Iris pigment epithelial cell (primary cell): ENCODE data around the gene GHDC.
"Not testable (repeated sequence)": the region's sequence is repeated elsewhere in the genome, so short reads cannot be mapped to it uniquely, and the experiment has no call there.

Experiments used
- DNase-seq: peaks from one replicate; pipeline ENCODE4 v3.0.0-alpha.2; 2011; ENCODE audit warnings: low read depth

The GHDC gene

GRCh38 chr17:42202696-42203095 is 8.4 kb upstream of the GHDC start:
- DNase-seq, result peak; percentile 72

- no peak for DNase-seq
These were observed 7.9 kb upstream of the GHDC start for GRCh38 chr17:42202159-42202558.

DNA sequence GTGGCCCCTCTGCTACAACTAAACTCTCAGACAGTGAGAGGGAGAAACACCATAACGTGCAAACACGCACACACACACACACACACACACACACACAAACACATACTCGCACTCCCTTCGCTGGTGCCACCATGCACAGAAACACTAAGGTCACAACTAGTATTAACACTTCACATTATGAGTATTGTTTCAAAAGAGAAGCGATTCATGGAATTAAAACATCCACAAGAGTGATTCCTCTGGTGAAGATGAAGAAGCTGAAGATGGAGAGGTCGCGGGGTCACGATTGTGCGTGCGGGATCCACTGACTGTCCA is 7.1 kb upstream of the GHDC start:
- DNase-seq, result no peak

- no peak for DNase-seq
These were observed 6.6 kb upstream of the GHDC start for GRCh38 chr17:42200706-42201457.

DNA sequence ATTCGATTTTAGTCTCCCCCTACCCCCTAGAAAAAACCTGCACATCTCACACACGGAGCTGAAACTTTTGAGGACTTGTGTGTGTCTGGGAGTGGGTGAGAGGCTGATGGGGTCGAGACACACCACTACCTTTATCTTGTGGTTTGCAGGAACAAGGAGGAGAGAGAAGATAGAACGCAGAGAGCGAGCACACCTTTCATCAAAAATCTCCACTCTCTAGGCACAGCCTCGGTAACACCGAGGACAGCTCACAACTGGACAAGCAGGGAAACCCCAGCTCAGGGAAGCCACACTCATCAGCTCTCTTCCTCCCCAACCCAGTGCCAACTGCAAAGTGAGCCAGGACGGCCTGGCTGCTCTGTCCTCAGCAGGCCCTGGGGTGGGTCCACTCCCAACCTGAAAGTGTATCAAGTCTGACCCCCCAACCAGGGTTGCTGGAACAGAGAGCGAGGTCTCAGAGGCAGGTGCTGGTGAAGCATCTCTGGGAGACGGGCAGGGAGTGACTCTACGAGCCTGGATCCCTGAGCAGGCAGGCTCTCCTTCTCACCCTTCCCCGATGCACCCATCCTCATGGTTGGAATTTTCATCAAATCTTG is 5.2 kb upstream of the GHDC start:
- DNase-seq, result no peak

DNA sequence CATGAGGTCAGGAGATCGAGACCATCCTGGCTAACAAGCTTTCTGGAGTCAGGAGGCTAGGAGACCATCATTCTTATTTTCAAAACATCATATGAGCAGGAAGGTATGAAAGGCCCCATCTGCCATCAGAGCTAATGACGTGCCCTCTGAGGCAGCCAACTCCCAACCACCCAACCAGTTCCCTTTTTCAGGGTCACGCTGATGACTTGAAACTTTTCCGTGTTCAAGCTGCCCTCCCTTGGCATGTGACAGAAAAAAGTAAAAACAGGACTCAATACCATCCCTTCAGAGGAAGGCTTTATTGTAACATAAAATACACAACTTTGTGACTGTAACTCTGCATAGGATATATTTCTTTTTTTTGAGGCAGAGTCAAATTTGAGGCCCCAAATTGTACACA is 4.6 kb upstream of the GHDC start:
- DNase-seq, result no peak

- no peak for DNase-seq
These were observed 3.4 kb upstream of the GHDC start for GRCh38 chr17:42197564-42198156.

GRCh38 chr17:42193216-42193968 is 902 bp downstream of the GHDC start:
- no peak for DNase-seq

DNA sequence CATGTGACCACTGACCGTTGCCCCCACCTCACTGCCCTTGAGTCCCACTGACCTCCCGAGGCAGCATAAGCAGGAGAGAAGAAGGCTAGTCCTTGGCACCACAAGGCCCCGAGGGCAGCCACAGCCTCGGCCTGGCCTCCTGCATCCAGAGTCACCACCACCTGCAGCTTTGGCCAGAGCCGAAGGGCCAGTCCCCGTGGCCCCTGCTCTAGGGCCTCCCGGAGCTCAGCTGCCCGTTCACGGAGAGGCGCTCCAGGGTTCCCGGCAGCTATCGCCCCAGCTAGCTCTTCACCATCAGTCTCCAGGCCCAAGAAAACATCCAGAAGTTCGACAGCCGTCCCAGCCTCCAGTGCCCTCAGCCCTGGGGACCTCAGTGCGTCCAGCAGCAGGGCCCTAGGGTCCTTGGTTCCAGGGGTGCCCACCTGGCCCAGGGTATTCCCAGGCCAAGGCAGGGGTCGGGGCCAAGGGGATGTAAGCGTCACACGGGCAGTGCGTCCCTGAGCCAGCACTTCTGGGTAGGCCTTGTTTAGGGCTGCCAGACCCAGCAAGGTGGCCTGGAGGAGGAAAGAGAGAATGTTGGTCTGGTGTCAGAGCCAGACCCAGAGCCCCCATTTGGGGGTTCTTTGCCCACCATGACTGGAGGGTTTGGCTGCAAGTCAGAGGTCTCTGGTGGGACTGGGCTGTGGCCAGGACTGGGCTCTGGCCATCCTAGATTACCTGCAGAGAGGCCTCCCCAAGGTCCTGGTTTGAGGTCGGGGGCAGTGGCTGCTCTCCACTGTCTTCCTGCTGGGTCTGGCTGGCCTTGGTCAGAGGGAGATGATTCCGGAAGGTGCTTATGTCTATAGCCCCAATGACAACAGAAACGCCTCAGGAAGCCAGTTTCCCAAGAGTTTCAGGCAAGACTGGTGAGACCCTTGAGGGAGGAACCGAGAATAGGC is 1.8 kb downstream of the GHDC start:
- no peak for DNase-seq

- no peak for DNase-seq
These were observed 3.1 kb downstream of the GHDC start for GRCh38 chr17:42191275-42191608.

DNA sequence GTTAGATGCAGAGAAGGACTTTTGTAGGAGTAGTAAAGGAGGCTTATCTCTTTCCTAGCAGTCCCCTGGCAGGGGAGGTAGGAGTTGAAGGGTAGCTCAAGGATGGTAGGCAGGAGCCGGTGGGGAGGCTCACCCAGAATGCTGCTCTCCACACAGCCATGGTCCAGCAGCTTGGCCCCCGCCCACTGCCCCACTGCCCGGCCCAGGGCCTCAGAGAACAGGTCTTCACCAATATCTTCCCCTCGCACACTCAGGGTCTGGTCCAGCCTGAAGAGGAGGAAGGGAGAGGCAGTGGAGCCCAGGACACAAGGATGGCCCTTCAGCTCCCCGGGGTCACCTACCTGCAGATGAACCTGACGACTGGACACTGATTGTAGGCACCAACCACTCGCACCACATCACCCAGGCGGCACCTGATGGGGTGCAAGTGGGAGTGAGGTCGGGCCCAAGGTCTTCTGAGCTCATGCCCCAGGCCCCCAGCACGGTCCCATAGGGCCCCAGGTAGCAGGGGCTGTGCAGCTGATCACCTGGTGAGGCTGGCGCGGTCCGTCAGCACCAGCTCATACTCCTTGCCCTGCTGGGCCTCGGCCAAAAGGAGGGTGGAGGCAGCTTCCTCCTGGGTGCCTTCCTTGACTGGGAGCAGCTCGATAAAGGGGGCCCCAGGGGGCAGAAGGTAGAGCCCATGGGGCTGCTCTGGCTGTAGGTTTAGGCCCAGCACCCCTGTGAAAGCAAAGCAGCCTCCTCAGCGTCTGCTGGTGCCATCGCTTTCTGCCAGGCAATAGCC is 3.6 kb downstream of the GHDC start:
- no peak for DNase-seq

- DNase-seq, result no peak
These were observed 4.7 kb downstream of the GHDC start for GRCh38 chr17:42189651-42189965.

GRCh38 chr17:42188749-42189650 is 5.3 kb downstream of the GHDC start:
- no peak for DNase-seq

- no peak for DNase-seq
These were observed 6.5 kb downstream of the GHDC start for GRCh38 chr17:42187833-42188232.

DNA sequence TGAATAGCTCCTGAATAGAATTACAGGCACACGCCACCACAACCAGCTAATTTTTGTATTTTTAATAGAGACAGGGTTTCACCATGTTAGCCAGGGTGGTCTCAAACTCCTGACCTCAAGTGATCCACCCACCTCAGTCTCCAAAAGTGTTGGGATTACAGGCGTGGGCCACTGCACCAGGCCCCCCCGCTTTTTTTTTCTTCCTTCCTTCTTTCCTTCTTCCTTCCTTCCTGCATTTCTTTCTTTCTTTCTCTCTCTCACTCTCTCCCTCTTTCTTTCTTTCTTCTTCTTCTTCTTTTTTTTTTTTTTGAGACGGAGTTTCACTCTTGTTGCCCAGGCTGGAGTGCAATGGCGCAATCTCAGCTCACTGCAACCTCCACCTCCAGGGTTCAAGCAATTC is 8.1 kb downstream of the GHDC start:
- DNase-seq, result not testable (repeated sequence)

DNA sequence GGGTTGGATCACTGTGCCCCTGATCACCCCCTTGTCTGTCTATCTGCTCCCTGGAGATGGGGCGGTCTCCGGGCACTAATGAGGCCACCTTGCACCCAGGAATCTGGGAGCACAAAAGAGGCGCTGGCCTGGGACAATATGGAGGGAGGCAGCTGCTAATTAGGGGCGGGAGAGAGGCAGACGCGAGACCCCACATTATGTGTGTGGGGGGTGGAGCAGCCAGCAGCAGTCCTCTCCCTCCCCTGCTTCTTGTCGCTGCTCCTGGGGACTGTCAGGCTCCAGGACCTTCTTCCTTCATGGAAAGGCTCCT is 8.7 kb downstream of the GHDC start:
- no peak for DNase-seq

- no peak for DNase-seq
These were observed 9.3 kb downstream of the GHDC start, which contains the start of gene HCRT for GRCh38 chr17:42184713-42185620. TSS of gene HCRT (minus strand) at chr17:42185452. CDS start at chr17:42185365, 87 bp downstream.

GRCh38 chr17:42183741-42184711 is 10.3 kb downstream of the GHDC start:
- DNase-seq, result peak; percentile 53
